NCI-H524 (cell line): ENCODE data around the gene AGER.
"Not testable (repeated sequence)": the region's sequence is repeated elsewhere in the genome, so short reads cannot be mapped to it uniquely, and the experiment has no call there.

Source experiments
- DNase-seq, 2 experiments: peaks; one replicate each; lab custom pipeline; 2025; lab: John Stamatoyannopoulos, UW

AGER gene

GRCh38 chr6:32184084-32184640, at the start of gene AGER:
Gene AGER (minus strand): TSS chr6:32184253. CDS start chr6:32184222, 31 bp downstream.
- no peak for DNase-seq

GRCh38 chr6:32226434-32226833, 42.4 kb upstream of the AGER start:
- no peak for DNase-seq

- no peak for DNase-seq
Measured at GRCh38 chr6:32224696-32225095, 40.6 kb upstream of the AGER start.

- DNase-seq, result no peak
Measured at GRCh38 chr6:32223258-32224235, 39.5 kb upstream of the AGER start, which contains the start of gene NOTCH4. Gene NOTCH4 (minus strand): TSS chr6:32224067. CDS start chr6:32223928, 139 bp downstream.

DNA sequence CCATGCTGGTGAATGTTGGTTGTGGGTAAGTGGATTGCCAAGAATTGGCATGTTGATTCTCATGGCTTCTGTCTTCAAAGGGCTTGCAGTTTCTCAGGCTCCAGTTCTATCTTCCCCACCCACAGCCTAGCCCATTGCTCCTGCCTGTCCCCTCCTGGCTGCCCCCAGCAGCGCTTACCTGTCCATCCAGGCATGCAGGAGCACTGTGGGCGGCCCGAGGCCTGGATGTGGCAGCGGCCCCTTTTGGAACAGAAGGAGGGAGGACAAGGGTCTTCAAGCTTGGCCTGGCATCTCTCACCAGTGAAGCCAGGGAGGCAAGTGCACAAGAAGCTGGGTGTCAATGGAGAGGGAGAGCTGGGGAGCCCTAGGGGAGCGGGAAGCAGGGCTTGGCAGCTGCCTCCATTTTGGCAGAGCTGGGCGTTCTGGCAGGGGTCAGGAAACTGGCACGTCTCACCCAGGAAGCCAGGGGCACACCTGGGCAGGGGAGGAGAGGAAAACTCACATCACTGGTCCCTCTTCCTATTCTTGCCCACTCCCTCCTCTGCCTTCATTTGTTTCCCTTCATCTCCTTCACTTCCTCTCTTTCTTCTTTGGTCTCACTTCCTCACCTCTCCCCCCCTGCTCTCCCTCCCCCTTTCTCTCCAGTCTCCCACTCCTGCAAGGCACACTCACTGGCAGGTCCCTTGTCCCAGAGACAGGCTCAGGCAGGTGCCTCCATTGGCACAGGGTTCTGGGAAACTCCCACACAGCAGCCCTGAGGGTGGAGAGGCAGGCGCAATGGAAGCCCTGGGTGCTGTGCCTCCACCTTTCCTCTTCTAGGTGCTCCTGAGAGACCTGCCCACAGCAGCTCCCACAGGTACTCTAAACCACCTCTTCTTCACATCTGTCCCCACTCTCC, 38.5 kb upstream of the AGER start:
- DNase-seq, result no peak

GRCh38 chr6:32220021-32220420, 36.0 kb upstream of the AGER start:
- DNase-seq, result no peak

GRCh38 chr6:32218167-32218566, 34.1 kb upstream of the AGER start:
- no peak for DNase-seq

GRCh38 chr6:32216998-32217397, 32.9 kb upstream of the AGER start:
- no peak for DNase-seq

- DNase-seq, result no peak
Measured at GRCh38 chr6:32216285-32216684, 32.2 kb upstream of the AGER start.

DNA sequence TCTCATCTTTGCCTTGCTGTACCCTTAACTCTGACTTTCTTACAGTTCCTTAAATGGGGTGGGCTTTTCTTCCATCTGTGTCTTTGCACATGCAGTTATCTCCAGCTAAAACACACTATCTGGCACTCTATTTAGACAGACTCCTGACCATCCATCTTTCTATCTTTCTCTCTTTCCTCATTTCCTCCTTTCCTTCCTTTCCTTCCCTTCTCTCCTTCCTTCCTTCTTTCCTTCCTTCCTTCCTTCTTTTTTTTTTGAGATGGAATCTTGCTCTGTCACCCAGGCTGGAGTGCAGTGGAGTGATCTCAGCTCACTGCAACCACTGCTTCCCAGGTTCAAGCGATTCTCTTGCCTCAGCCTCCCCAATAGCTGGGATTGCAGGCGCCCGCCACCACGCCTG, 31.6 kb upstream of the AGER start:
- no peak for DNase-seq

DNA sequence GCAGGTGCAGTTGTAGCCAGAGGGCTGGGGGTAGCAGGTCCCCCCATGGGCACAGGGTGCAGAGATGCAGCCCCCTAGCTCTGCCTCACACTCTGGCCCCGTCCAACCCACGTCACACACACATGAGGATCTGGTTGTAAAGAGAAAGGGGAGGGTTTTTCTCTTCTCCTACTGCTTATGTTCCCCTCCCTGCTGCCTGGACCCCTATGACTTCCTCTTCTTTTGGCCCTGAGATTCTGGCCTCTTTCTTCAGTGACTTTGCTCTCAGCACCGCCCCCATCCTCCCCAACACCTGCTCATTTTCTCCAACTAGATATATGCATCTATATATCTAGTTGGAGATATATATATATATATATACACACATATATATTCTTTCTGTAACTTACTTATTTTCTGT, 30.1 kb upstream of the AGER start:
- no peak for DNase-seq

DNA sequence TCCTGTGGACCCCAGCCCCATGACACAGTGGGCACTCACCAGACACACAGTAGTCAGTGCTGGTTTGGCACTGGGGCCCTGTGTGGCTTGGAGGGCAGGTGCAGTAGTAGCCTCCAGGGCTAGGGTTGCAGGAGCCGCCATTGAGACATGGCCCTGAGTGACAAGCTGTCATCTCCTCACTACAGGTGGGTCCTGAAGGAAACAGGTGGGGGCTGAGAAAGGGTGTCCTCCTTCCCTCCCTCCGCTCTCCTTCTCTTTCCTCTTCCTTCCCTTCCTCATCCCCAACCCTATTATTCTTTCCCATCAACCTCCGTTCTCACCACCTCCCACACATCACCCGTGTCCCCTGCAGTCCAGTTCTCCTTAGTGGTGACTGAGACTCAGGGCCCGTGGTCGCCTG, 29.6 kb upstream of the AGER start:
- no peak for DNase-seq

DNA sequence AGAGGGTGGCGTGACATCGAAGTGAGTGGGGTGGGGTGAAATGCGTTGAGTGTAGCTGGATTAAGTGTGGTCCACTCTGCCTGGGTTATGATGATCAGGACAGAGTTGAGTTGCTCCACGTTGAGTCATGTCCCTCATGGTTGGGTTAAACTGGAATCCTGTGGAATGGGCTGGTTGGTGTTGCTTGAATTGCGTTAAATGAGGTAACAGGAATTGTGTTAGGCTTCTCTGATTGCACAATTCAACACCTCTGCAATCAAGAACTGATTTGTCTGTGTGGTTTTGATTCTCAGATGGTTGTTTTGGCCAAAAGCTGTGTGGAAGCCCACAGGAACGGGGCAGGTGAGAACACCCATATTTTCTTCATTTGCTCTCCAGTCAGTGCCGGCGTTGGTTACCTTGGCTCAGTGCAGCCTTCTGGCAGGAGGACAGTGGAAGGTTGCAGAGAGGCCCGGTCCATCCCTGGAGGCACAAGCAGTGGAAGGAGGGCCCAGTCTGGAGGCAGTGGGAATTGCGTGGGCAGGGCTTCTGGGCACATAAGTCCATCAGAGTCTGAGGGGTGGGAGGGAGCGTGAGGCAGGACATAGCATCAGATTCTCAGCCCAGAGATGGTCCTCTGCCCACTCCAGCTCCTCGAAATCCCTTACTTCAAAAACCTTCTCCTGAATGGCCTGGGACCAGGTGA, 28.2 kb upstream of the AGER start:
- DNase-seq, result no peak

DNA sequence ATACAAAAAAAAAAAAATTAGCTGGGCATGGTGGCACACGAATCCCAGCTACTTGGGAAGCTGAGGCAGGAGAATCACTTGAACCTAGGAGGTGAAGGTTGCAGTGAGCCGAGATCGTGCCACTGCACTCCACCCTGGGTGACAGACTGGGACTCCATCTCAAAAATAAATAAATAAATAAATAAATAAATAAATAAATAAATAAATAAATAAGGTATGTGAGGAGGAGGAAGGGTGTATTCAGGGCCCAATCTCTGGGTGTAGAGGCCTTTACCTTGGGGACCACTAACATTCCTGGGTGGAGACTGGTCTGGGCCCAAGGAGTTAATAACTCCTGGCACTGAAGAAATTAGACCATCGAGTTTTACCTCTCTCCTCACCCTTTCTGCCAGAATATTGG, 27.4 kb upstream of the AGER start:
- not testable (repeated sequence) for DNase-seq

- no peak for DNase-seq
Measured at GRCh38 chr6:32210191-32210601, 26.1 kb upstream of the AGER start.

DNA sequence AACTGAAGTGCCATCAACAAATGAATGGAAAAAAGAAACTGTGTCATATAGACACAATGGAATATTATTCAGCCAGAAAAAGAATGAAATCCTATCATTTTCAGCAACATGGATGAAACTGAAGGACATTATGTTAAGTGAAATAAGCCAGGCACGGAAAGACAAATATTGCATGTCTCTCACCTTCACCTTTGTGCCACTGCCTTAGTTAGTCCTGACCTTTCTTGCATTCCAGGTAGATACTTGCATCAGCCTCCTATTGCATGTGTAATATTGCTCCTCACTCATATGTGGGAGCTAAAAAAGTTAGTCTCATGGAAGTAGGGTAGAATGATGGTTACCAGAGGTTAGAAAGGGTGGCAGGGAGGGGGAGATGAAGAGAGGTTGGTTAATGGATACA, 24.9 kb upstream of the AGER start:
- DNase-seq, result no peak

DNA sequence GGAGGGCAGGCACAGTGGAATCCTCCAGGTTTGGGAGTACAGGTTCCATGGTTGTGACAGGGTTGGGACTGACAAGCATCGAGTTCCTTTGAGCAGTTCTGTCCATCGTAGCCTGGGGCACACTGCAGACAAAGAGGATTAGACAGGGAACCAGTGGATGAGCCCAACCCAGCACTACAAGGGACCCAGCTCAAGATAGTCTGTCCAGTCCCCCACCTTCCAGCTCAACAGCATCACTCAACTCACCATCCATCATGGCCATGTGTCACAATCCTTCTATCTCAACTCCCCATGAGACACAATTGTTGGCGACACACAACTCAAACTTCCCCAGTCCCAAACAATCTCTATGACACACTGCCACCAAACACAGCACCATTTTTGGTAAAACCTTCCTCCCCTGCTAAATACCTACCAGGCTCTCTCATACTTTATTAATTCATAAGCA, 20.2 kb upstream of the AGER start:
- no peak for DNase-seq

DNA sequence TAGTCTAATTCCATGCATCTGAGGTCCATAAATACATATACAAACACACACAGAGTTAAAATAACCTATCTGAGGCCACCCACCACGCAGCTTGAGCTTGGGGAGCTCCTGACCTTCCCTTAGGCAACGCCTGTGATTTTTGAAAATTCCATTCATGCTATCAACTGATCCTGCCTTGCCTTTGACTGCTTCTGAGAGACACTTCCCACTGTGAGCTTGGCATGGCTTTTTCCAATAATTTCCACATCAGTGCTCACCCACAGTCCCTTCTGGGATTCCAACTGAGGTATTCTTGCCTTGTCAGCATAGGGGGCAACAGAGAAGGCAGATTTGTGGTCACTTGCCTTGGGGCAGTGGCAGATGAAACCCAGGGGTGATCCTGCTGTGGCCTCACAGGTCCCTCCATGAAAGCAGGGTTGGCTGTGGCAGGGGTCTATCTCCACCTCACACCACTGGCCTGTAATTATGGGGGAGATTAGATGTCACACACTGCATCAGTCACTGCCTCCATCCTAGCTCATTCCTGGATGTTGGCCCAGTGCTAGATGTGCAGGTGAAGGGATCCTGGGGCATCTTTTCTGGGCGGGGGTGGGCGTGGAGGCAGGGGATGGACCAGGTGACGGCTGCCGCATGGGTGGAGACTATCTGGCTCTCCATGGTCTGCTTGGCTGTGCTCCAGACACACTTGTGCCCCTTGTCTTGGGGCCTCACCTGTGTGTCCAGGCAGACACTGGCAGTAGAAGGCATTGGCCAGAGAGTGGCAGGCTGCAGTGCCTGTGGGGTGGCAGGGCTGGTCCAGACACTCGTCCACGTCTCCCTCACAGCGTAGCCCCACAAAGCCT, 19.6 kb upstream of the AGER start:
- no peak for DNase-seq

- no peak for DNase-seq
Measured at GRCh38 chr6:32202186-32202585, 18.1 kb upstream of the AGER start.

DNA sequence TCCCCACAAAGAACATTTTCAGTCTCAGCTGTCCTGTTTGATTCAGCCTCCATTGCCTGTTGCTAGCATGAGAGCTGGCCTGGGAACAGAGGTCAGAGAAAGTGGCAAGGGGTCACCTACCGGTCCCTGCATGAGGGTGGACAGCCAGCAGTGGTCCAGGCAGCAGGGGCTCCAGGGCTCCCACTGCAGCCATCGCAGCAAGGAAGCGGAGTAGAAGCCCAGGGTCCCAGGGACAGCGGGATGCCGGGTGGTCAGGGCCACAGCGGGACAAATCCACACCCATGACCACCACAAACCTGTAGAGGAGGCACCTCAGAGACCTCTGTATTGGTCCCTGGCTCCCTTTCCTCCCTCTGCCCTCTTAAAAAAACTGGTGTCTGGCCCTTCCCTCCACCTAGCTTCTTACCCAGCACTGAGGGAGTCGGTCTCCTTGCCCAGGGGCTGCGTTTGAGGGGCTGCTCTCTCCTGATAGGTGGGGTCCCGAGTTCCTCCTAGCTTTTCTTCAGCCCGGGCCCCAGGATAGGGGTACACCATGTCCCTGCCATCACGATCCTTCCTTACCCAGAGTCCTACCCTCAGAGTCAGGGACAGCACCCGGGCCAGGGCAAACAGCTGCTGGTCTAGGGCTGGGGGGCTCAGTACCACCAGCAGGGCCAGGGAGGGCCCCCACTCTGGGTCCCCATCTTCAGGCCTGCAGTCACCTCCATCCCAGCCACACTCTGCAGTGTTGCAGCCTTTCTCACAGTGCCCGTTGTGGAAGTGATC, 16.8 kb upstream of the AGER start:
- DNase-seq, result no peak
